DND-41 (cell line): ENCODE data around the gene PAX2.

Experiments used
- EZH2 ChIP-seq: IDR thresholded peaks from 3 replicates; pipeline ENCODE4 v1.6.1; 2012; ENCODE audit warnings: borderline replicate concordance, low read depth, mild to moderate bottlenecking, moderate library complexity, low read length, inconsistent platforms; ENCODE audit not compliant: severe bottlenecking
- TF ChIP-seq, protein P1 (sequence below): IDR thresholded peaks from 2 replicates; pipeline ENCODE4 v1.5.1; 2012; ENCODE audit warnings: borderline replicate concordance, low read length, moderate library complexity, mild to moderate bottlenecking; ENCODE audit not compliant: poor library complexity, severe bottlenecking; ENCODE audit errors: extremely low read depth

DNA sequence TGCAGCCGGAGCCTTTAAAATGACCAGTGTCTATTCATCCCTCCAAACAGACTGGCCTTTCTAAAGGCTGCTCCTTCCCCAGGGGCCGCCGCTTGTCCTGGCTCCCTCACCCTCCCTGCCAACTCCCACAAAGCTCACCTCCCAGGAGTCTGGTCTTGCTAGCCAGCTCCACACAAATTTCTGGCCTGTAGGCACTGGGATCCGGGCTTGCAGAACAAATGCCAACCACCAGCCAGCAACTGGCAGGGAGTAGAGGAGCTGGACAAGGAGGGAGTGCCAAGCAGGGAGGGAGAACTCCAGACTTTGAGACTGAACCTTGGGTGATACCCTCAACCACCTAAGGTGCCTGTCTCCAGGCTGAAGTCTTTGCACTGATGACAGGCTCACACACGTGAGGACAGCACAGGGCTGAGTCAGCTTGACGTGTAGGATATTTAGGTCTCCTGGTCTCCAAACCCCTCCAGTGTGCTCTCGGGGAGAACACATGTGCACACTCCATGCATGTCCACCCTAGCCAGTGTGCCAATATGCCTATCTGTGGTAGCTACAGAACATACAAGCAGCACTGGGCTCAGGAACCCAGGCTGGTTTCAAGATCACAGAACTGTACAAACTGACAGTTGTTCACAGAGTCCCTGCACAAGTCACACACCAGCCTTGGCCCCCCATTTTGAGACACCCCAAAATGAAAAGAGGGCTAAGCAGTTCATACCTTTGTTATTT is 6.0 kb downstream of the PAX2 start:
- TF ChIP-seq, protein P1, sequence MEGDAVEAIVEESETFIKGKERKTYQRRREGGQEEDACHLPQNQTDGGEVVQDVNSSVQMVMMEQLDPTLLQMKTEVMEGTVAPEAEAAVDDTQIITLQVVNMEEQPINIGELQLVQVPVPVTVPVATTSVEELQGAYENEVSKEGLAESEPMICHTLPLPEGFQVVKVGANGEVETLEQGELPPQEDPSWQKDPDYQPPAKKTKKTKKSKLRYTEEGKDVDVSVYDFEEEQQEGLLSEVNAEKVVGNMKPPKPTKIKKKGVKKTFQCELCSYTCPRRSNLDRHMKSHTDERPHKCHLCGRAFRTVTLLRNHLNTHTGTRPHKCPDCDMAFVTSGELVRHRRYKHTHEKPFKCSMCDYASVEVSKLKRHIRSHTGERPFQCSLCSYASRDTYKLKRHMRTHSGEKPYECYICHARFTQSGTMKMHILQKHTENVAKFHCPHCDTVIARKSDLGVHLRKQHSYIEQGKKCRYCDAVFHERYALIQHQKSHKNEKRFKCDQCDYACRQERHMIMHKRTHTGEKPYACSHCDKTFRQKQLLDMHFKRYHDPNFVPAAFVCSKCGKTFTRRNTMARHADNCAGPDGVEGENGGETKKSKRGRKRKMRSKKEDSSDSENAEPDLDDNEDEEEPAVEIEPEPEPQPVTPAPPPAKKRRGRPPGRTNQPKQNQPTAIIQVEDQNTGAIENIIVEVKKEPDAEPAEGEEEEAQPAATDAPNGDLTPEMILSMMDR: no peak
- no peak for TF ChIP-seq EZH2
